Measurements from ENCODE around the gene AMACR. TPM values are rescaled to one million over a fixed set of nuclear protein-coding genes. Genes with fewer than 3 reads are reported as not detected.

Gene AMACR
- total RNA-seq (2014; rRNA removed; shearing (Covaris generic)) (4.1 and 4.5 TPM in 2 replicates), total RNA-seq (2022) (4.3 and 5.0 TPM in 2 replicates), Bru-seq, nascent RNA (percentile 44 among the genes with signal in this experiment), BruChase-seq, experiment 1, labeled RNA remaining after a 6-hour chase (percentile 34 among the genes with signal in this experiment), BruChase-seq, experiment 2, labeled RNA remaining after a 2-hour chase (percentile 54 among the genes with signal in this experiment)
- long read RNA-seq, full-length matches to known transcripts = 18 of 19 reads
- long read RNA-seq, partial matches to known transcripts = 0 of 19 reads
- long read RNA-seq, other reads (novel, unspliced or antisense) = 1 of 19 reads

GRCh38 chr5:34007621-34008600 is at the start of gene AMACR:
Gene AMACR, minus strand, starts transcription at chr5:34008050. Its CDS starts 31 bp downstream, at chr5:34008019.
- no TSS peak for BruUV-seq (replicated peaks)
- Histone ChIP-seq H4K20me1 (ENCODE audit: insufficient read depth, low read length) (no peaks in the 10 kb centered on the region), H3K36me3 (ENCODE audit: insufficient read depth, low read length) (no peaks in the 10 kb centered on the region), H3K9me2 (ENCODE audit: insufficient read depth, low read length) (no peaks in the 10 kb centered on the region), H2AFZ (ENCODE audit: low read length) (peak within 1 kb of the TSS; percentile 93), H3K4me1 (ENCODE audit: insufficient read depth, low read length, poor library complexity, severe bottlenecking) (peaks cover 19% of the 10 kb centered on the region), H3K4me3 (ENCODE audit: low read depth, low read length, poor library complexity, severe bottlenecking) (peak within 1 kb of the TSS; percentile 72), H3K79me2 (ENCODE audit: insufficient read depth, low read depth, low read length) (no peaks in the 10 kb centered on the region), H3K4me2 (ENCODE audit: low read length) (peak within 1 kb of the TSS; percentile 80), H3K9me3 (ENCODE audit: low read length) (no peaks in the 10 kb centered on the region), H3K27ac (ENCODE audit: low read depth, low read length, poor library complexity, severe bottlenecking) (peak within 1 kb of the TSS; percentile 65)
- intact Hi-C loops (cut with micrococcal nuclease; ENCODE audit: unreplicated experiment) = loop anchor here (10.0 kb wide), 1 partner anchor 563 kb away; the partner anchor contains the start of gene TARS1
- CTCF ChIA-PET (ENCODE audit: unreplicated experiment) = no interaction called here
- peak; percentile 90 for DNase-seq (ENCODE audit: low spot score)
- TF ChIP-seq EZH2phosphoT487 (IDR thresholded peaks at IDR 0.05; ENCODE audit: borderline replicate concordance, low read depth, low read length) (no peak), CTCF (conservative IDR thresholded peaks at IDR 0.05; ENCODE audit: low read length) (0 out of 2 replicates have a peak, but pooled peaks have one; percentile 31)
- POLR2A ChIA-PET = interaction anchor here (0.6 to 1.5 kb wide), 6 partner anchors 8 to 1533 kb away, joined by 3 to 6 read pairs (median 4); no protein-coding TSS in a partner anchor

- intact Hi-C loops (cut with micrococcal nuclease; ENCODE audit: unreplicated experiment) = no loop called here
- no peaks in the 10 kb centered on the region for H3K4me1 ChIP-seq (ENCODE audit: insufficient read depth, low read length, poor library complexity, severe bottlenecking)
- no peaks in the 10 kb centered on the region for H3K9me3 ChIP-seq (ENCODE audit: low read length)
- H3K79me2 ChIP-seq (ENCODE audit: insufficient read depth, low read depth, low read length) = no peaks in the 10 kb centered on the region
- ChIA-PET CTCF (ENCODE audit: unreplicated experiment) (no interaction called here), POLR2A (no interaction called here)
- H3K9me2 ChIP-seq (ENCODE audit: insufficient read depth, low read length) = no peaks in the 10 kb centered on the region
- H3K27ac ChIP-seq (ENCODE audit: low read depth, low read length, poor library complexity, severe bottlenecking) = no peak overlapping the region
- no peak for TF ChIP-seq EZH2phosphoT487 (IDR thresholded peaks at IDR 0.05; ENCODE audit: borderline replicate concordance, low read depth, low read length)
- no peak for TF ChIP-seq CTCF (conservative IDR thresholded peaks at IDR 0.05; ENCODE audit: low read length)
- no TSS peak for BruUV-seq (replicated peaks)
- H2AFZ ChIP-seq (ENCODE audit: low read length) = no peak overlapping the region
- DNase-seq (ENCODE audit: low spot score) = no peak
- no peak overlapping the region for H3K4me2 ChIP-seq (ENCODE audit: low read length)
- H3K36me3 ChIP-seq (ENCODE audit: insufficient read depth, low read length) = no peaks in the 10 kb centered on the region
- no peaks in the 10 kb centered on the region for H4K20me1 ChIP-seq (ENCODE audit: insufficient read depth, low read length)
- no peak overlapping the region for H3K4me3 ChIP-seq (ENCODE audit: low read depth, low read length, poor library complexity, severe bottlenecking)
These were observed 49.7 kb upstream of the AMACR start for GRCh38 chr5:34057569-34057968.

Measured in OCI-LY7 (cell line).